Adrenal gland (tissue), 5 donors: ENCODE measurements around the gene RUFY1.

Source experiments
- POLR2A ChIP-seq, 2 donors: fragments of 450-650 bp; IDR thresholded peaks; one replicate each; pipeline ENCODE4 v1.6.1; 2017; ENCODE audit warnings: antibody characterized with exemption in 2 of 2, mild to moderate bottlenecking in 2 of 2, moderate library complexity in 1 of 2
- TF ChIP-seq, protein P1 (sequence below), 6 experiments: fragments of 450-650 bp in 4 of 6; fragments of 200-600 bp in 2 of 6; sonication (generic) in 1 of 6; IDR thresholded peaks; 1 replicate in 5 of 6; 2 replicates in 1 of 6; pipeline versions ENCODE4 v1.5.1 to v1.8.0; 2016 to 2021; ENCODE audit warnings: antibody characterized with exemption in 6 of 6, mild to moderate bottlenecking in 2 of 6, moderate library complexity in 1 of 6
- donor health status: DM: no; HTN: no; CAD: no.

DNA sequence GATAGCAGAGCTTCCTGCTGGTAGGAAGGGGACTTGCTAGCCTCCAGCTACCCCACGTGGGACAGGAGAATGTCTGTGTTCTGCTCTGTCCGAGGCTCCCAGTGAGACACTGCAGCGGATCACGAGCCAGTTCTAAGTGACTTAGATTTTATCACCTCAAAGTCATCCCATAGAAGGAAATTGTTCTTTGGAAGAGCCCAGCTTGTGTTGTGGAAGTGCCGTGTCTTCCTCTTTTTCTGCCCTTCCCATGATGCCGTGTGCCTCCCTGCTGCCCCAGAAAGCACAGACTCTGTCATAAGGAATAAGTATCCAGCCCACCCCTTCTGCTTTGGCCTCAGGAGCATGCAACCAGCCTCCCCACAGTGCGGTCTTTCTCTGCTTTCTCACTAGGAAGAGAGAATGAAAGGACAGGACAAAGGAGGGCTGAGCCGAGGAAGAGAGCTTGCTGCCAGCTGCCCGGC lies 35.6 kb downstream of the RUFY1 start:
- TF ChIP-seq, protein P1, sequence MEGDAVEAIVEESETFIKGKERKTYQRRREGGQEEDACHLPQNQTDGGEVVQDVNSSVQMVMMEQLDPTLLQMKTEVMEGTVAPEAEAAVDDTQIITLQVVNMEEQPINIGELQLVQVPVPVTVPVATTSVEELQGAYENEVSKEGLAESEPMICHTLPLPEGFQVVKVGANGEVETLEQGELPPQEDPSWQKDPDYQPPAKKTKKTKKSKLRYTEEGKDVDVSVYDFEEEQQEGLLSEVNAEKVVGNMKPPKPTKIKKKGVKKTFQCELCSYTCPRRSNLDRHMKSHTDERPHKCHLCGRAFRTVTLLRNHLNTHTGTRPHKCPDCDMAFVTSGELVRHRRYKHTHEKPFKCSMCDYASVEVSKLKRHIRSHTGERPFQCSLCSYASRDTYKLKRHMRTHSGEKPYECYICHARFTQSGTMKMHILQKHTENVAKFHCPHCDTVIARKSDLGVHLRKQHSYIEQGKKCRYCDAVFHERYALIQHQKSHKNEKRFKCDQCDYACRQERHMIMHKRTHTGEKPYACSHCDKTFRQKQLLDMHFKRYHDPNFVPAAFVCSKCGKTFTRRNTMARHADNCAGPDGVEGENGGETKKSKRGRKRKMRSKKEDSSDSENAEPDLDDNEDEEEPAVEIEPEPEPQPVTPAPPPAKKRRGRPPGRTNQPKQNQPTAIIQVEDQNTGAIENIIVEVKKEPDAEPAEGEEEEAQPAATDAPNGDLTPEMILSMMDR (IDR thresholded peaks at IDR 0.05), result no peak
- TF ChIP-seq POLR2A (IDR thresholded peaks at IDR 0.05), result no peak
